OCI-M1 (cell line): ENCODE data around the gene TRERF1.
"Not testable (repeated sequence)": the region's sequence is repeated elsewhere in the genome, so short reads cannot be mapped to it uniquely, and the experiment has no call there.

Experiments
- DNase-seq: peaks from one replicate; lab custom pipeline; 2025; lab: John Stamatoyannopoulos, UW

The TRERF1 gene

GRCh38 chr6:42335896-42336295 is 115.8 kb downstream of the TRERF1 start:
- no peak for DNase-seq

- DNase-seq = no peak
Observed at GRCh38 chr6:42334870-42335269, 116.9 kb downstream of the TRERF1 start.

- DNase-seq = no peak
Observed at GRCh38 chr6:42333612-42334011, 118.1 kb downstream of the TRERF1 start.

- no peak for DNase-seq
Observed at GRCh38 chr6:42332916-42333315, 118.8 kb downstream of the TRERF1 start.

- no peak for DNase-seq
Observed at GRCh38 chr6:42331019-42331418, 120.7 kb downstream of the TRERF1 start.

- no peak for DNase-seq
Observed at GRCh38 chr6:42326248-42326647, 125.5 kb downstream of the TRERF1 start.

GRCh38 chr6:42324656-42325324 is 126.9 kb downstream of the TRERF1 start:
- not testable (repeated sequence) for DNase-seq

GRCh38 chr6:42322676-42323075 is 129.1 kb downstream of the TRERF1 start:
- DNase-seq = no peak

- DNase-seq = no peak
Observed at GRCh38 chr6:42321976-42322375, 129.8 kb downstream of the TRERF1 start.

GRCh38 chr6:42320762-42321161 is 131.0 kb downstream of the TRERF1 start:
- no peak for DNase-seq

- DNase-seq = no peak
Observed at GRCh38 chr6:42318480-42318879, 133.2 kb downstream of the TRERF1 start.

GRCh38 chr6:42316981-42317380 is 134.7 kb downstream of the TRERF1 start:
- DNase-seq = no peak

- peak; percentile 87 for DNase-seq
Observed at GRCh38 chr6:42315991-42316970, 135.4 kb downstream of the TRERF1 start.

- no peak for DNase-seq
Observed at GRCh38 chr6:42315259-42315990, 136.3 kb downstream of the TRERF1 start.

- DNase-seq = no peak
Observed at GRCh38 chr6:42314571-42315258, 137.0 kb downstream of the TRERF1 start.

GRCh38 chr6:42313941-42314570 is 137.7 kb downstream of the TRERF1 start:
- no peak for DNase-seq

GRCh38 chr6:42313038-42313437 is 138.7 kb downstream of the TRERF1 start:
- no peak for DNase-seq

GRCh38 chr6:42307141-42307470 is 144.6 kb downstream of the TRERF1 start:
- DNase-seq = no peak

GRCh38 chr6:42306439-42307140 is 145.1 kb downstream of the TRERF1 start:
- no peak for DNase-seq

GRCh38 chr6:42304053-42304712 is 147.5 kb downstream of the TRERF1 start:
- DNase-seq = no peak
